IMR-90 (cell line): Measurements from ENCODE around the gene RGS19. TPM values are rescaled to one million over a fixed set of nuclear protein-coding genes. Genes with fewer than 3 reads are reported as not detected.

Experiments
- ATAC-seq: fragments of 200-7000 bp; cut with Tn5 transposase; 2 replicates; pipeline ENCODE4 v1.9.1; 2020; ENCODE audit warnings: low read depth, mild to moderate bottlenecking, moderate library complexity
- BruUV-seq: library from RNA; stranded (reverse); fragments of 400-500 nt; replicated peaks from 2 replicates; lab custom pipeline; 2021; lab: Mats Ljungman, UMichigan
- CTCF ChIA-PET: fragments of 300-600 bp; formaldehyde crosslinking; extraction: SDS; loops from one replicate; lab custom pipeline; 2021; ENCODE audit warnings: antibody characterized with exemption; lab: Yijun Ruan, JAX
- POLR2A ChIA-PET: fragments of 300-600 bp; sonication (Branson Sonifier 250); formaldehyde crosslinking; loops from one replicate; lab custom pipeline; 2022; ENCODE audit warnings: antibody characterized with exemption; ENCODE audit not compliant: unreplicated experiment; lab: Charles Lee
- DNase-seq: peaks from one replicate; pipeline ENCODE4 v3.0.0; 2013
- H2AFZ ChIP-seq: replicated peaks from 2 replicates; pipeline ENCODE3; 2013; ENCODE audit warnings: low read length, mild to moderate bottlenecking; ENCODE audit not compliant: poor library complexity
- H2AK5ac ChIP-seq: 2 replicates; pipeline ENCODE4 v1.6.1; 2013; ENCODE audit warnings: low read depth, low read length, inconsistent platforms
- H2AK9ac ChIP-seq: replicated peaks from 2 replicates; pipeline ENCODE3; 2013; ENCODE audit warnings: mild to moderate bottlenecking, low read depth, low read length, moderate library complexity; ENCODE audit not compliant: poor library complexity
- H2BK120ac ChIP-seq: 2 replicates; pipeline ENCODE4 v1.6.1; 2013; ENCODE audit warnings: low read depth, low read length, inconsistent platforms
- H2BK15ac ChIP-seq: 3 replicates; pipeline ENCODE4 v1.6.1; 2013; ENCODE audit warnings: low read depth, low read length, inconsistent platforms
- H2BK20ac ChIP-seq: 2 replicates; pipeline ENCODE4 v1.6.1; 2013; ENCODE audit warnings: low read depth, mild to moderate bottlenecking, inconsistent platforms, low read length, moderate library complexity
- H2BK5ac ChIP-seq: 2 replicates; pipeline ENCODE4 v1.6.1; 2013; ENCODE audit warnings: mild to moderate bottlenecking, low read depth, low read length, inconsistent platforms; ENCODE audit not compliant: poor library complexity, severe bottlenecking
- H3K14ac ChIP-seq: replicated peaks from 2 replicates; pipeline ENCODE4 v1.6.1; 2013; ENCODE audit warnings: low read depth, low read length, inconsistent platforms
- H3K18ac ChIP-seq: 2 replicates; pipeline ENCODE4 v1.6.1; 2013; ENCODE audit warnings: low read depth, low read length, control low read depth
- H3K23ac ChIP-seq: 2 replicates; pipeline ENCODE4 v1.6.1; 2013; ENCODE audit warnings: low read depth, low read length, inconsistent platforms
- H3K27ac ChIP-seq: 2 replicates; pipeline ENCODE4 v1.5.1; 2013; ENCODE audit warnings: mild to moderate bottlenecking, control low read depth, low read length; ENCODE audit not compliant: insufficient read depth
- H3K27me3 ChIP-seq: 2 replicates; pipeline ENCODE4 v1.6.1; 2013; ENCODE audit warnings: low read length; ENCODE audit not compliant: control insufficient read depth, insufficient read depth
- H3K36me3 ChIP-seq: 2 replicates; pipeline ENCODE4 v1.6.1; 2013; ENCODE audit warnings: low read length, mixed read lengths; ENCODE audit not compliant: control insufficient read depth, insufficient read depth
- H3K4ac ChIP-seq: 2 replicates; pipeline ENCODE4 v1.6.1; 2013; ENCODE audit warnings: low read depth, low read length, inconsistent platforms
- H3K4me1 ChIP-seq: 2 replicates; pipeline ENCODE4 v1.6.1; 2013; ENCODE audit warnings: low read length, mixed read lengths; ENCODE audit not compliant: control insufficient read depth, insufficient read depth
- H3K4me2 ChIP-seq: 2 replicates; pipeline ENCODE4 v1.6.1; 2013; ENCODE audit warnings: low read depth, mild to moderate bottlenecking, control low read depth, low read length, moderate library complexity
- H3K4me3 ChIP-seq: 2 replicates; pipeline ENCODE4 v1.5.1; 2013; ENCODE audit warnings: low read depth, mild to moderate bottlenecking, control low read depth, low read length, moderate library complexity; ENCODE audit not compliant: insufficient read depth
- H3K56ac ChIP-seq: 2 replicates; pipeline ENCODE4 v1.6.1; 2013; ENCODE audit warnings: low read length, inconsistent platforms; ENCODE audit not compliant: insufficient read depth; ENCODE audit errors: extremely low read depth
- H3K79me1 ChIP-seq, 2 experiments: 2 replicates each; pipeline ENCODE4 v1.6.1; 2013; ENCODE audit warnings: low read length in 2 of 2, inconsistent platforms in 1 of 2, low read depth in 1 of 2
- H3K9ac ChIP-seq: 2 replicates; pipeline ENCODE4 v1.6.1; 2013; ENCODE audit warnings: low read depth, low read length, control low read depth
- H3K9me1 ChIP-seq: 2 replicates; pipeline ENCODE4 v1.6.1; 2013; ENCODE audit warnings: low read length, inconsistent platforms; ENCODE audit not compliant: insufficient read depth
- H3K9me3 ChIP-seq: 2 replicates; pipeline ENCODE4 v1.6.1; 2013; ENCODE audit warnings: low read length; ENCODE audit not compliant: control insufficient read depth, insufficient read depth
- H4K20me1 ChIP-seq: 2 replicates; pipeline ENCODE4 v1.6.1; 2013; ENCODE audit warnings: low read length, inconsistent platforms; ENCODE audit not compliant: insufficient read depth
- H4K5ac ChIP-seq: 2 replicates; pipeline ENCODE4 v1.6.1; 2013; ENCODE audit warnings: mild to moderate bottlenecking, low read depth, low read length, control low read depth
- H4K8ac ChIP-seq, 2 experiments: 2 replicates each; pipeline ENCODE4 v1.6.1; 2013; ENCODE audit warnings: low read depth in 2 of 2, low read length in 2 of 2, control low read depth in 1 of 2, inconsistent platforms in 1 of 2
- H4K91ac ChIP-seq: 2 replicates; pipeline ENCODE4 v1.6.1; 2013; ENCODE audit warnings: low read depth, low read length, inconsistent platforms; ENCODE audit not compliant: insufficient read depth
- CEBPB ChIP-seq: IDR thresholded peaks from 2 replicates; pipeline ENCODE4 v1.6.1; 2012; ENCODE audit warnings: low read depth, low read length, improper control_type of control experiment
- CHD1 ChIP-seq: IDR thresholded peaks from 2 replicates; pipeline ENCODE4 v1.6.1; 2012; ENCODE audit warnings: low read depth, low read length, improper control_type of control experiment
- MAZ ChIP-seq: IDR thresholded peaks from 2 replicates; pipeline ENCODE4 v1.6.1; 2012; ENCODE audit warnings: low read depth, mild to moderate bottlenecking, low read length, improper control_type of control experiment, moderate library complexity, borderline replicate concordance
- MXI1 ChIP-seq: IDR thresholded peaks from 2 replicates; pipeline ENCODE4 v1.6.1; 2012; ENCODE audit warnings: low read depth, mild to moderate bottlenecking, low read length, moderate library complexity, borderline replicate concordance
- POLR2A ChIP-seq: IDR thresholded peaks from 2 replicates; pipeline ENCODE4 v1.6.1; 2012; ENCODE audit warnings: mild to moderate bottlenecking, low read depth, low read length
- RAD21 ChIP-seq: IDR thresholded peaks from 2 replicates; pipeline ENCODE4 v1.6.1; 2012; ENCODE audit warnings: low read length, improper control_type of control experiment
- RCOR1 ChIP-seq: IDR thresholded peaks from 2 replicates; pipeline ENCODE4 v1.6.1; 2012; ENCODE audit warnings: mild to moderate bottlenecking, low read length, improper control_type of control experiment; ENCODE audit not compliant: insufficient replicate concordance
- RFX5 ChIP-seq: IDR thresholded peaks from 2 replicates; pipeline ENCODE4 v1.8.0; 2012; ENCODE audit warnings: low read depth, mild to moderate bottlenecking, low read length, moderate library complexity
- WGBS, 2 experiments: methylation state at CpG; one replicate each; pipeline versions ENCODE4 v1.1.5 to v1.1.7; 2013; ENCODE audit warnings: missing lambda C conversion rate in 2 of 2; ENCODE audit not compliant: insufficient read length in 1 of 2; ENCODE audit errors: extremely low coverage in 2 of 2; 5-methylcytosine and 5-hydroxymethylcytosine counted together
- dilution Hi-C: fragments of 300-500 bp; cut with HindIII; formaldehyde crosslinking; loops from one replicate; pipeline ENCODE4 v1.14.3; 2018; ENCODE audit warnings: low sequenced_read_pairs; ENCODE audit not compliant: unreplicated experiment
- in situ Hi-C: fragments of 300-500 bp; cut with MboI; formaldehyde crosslinking; loops from 3 replicates; pipeline ENCODE4 v1.14.3; 2019; ENCODE audit warnings: low sequenced_read_pairs, inconsistent platforms, mixed read lengths
- intact Hi-C: fragments of 100-400 bp; cut with micrococcal nuclease; formaldehyde crosslinking; loops from 2 replicates; pipeline ENCODE4 v1.10.0; 2022
- microRNA-seq, 2 experiments: library from miRNA; stranded (forward) in 1 of 2; unstranded in 1 of 2; fragments of 10-50 nt in 1 of 2; fragments of <30 nt in 1 of 2; gene quantifications in 1 of 2; microRNA quantifications in 1 of 2; one replicate each; pipeline versions ENCODE3 to v1.1.0; 2013 to 2020; ENCODE audit not compliant: insufficient read depth in 1 of 2, insufficient read length in 1 of 2, unreplicated experiment in 1 of 2
- polyA plus RNA-seq, 3 experiments: library from polyadenylated mRNA; depleted of rRNA; stranded (reverse); fragments of >200 nt; gene quantifications; 2 replicates each; pipeline ENCODE4 v1.2.3, GENCODE V29; 2012; ENCODE audit warnings: low replicate concordance in 1 of 3
- small RNA-seq, 5 experiments: library from RNA; depleted of rRNA; stranded (forward); fragments of <200 nt; gene quantifications; one replicate each; pipeline ENCODE3, GENCODE V24; 2012
- total RNA-seq: library from RNA; depleted of rRNA; stranded (reverse); fragments of >200 nt; gene quantifications from 2 replicates; pipeline ENCODE4 v1.2.3, GENCODE V29; 2012; rRNA removed

The RGS19 gene
- total and polyA plus RNA-seq, 2 of the 4 experiments (the other 2 are of a cell fraction) = 7.7 to 17.5 TPM

- H3K36me3 ChIP-seq = peaks cover 71% of the 10 kb centered on the region
- POLR2A ChIA-PET = no interaction called here
- no peak overlapping the region for H4K91ac ChIP-seq
Measured at GRCh38 chr20:64023361-64024140, 55.8 kb downstream of the RGS19 start.

More at GRCh38 chr20:64023361-64024140, 55.8 kb downstream of the RGS19 start:
- Histone ChIP-seq H3K9me3 (no peaks in the 10 kb centered on the region), H3K4me3 (no peak overlapping the region), H3K9me1 (peaks cover 4% of the 10 kb centered on the region; the same call in 1 of the 2 replicates), H2AK9ac (no peak overlapping the region), H3K9ac (no peak overlapping the region), H3K27me3 (no peaks in the 10 kb centered on the region), H2BK5ac (no peak overlapping the region), H3K79me1 (peaks cover 12 to 16% of the 10 kb centered on the region in 2 experiments; a peak in 3 of 4 replicates), H4K5ac (no peak overlapping the region), H2AK5ac (no peak overlapping the region), H4K20me1 (peaks cover 16% of the 10 kb centered on the region), H2BK15ac (no peak overlapping the region), H2BK120ac (no peak overlapping the region), H2AFZ (no peak overlapping the region), H3K27ac (no peak overlapping the region), H3K23ac (no peak overlapping the region), H4K8ac (no peak overlapping the region), H2BK20ac (no peak overlapping the region), H3K4me2 (no peak overlapping the region), H3K4ac (no peak overlapping the region), H3K18ac (no peak overlapping the region), H3K56ac (no peak overlapping the region), H3K14ac (no peak overlapping the region), H3K4me1 (no peaks in the 10 kb centered on the region)
- CTCF ChIA-PET = interaction anchor here (0.6 kb wide), 1 partner anchor 486 kb away, joined by 3 read pairs; the partner anchor contains the start of gene PTK6
- no TSS peak for BruUV-seq
- no peak for DNase-seq
- in situ Hi-C loops = no loop called here
- no peak for TF ChIP-seq CEBPB
- TF ChIP-seq RAD21 = no peak
- TF ChIP-seq CHD1 = no peak
- TF ChIP-seq POLR2A = no peak
- TF ChIP-seq RCOR1 = no peak
- no peak for TF ChIP-seq RFX5
- TF ChIP-seq MXI1 = no peak
- no peak for TF ChIP-seq MAZ
- dilution Hi-C loops = no loop called here
- 100% methylated on average over 2 of the region's 15 CpGs; no CpG with 5 or more reads in 1 of the 2 experiments for WGBS, 2 experiments
- ATAC-seq = no peak
- intact Hi-C loops = no loop called here

Small RNA genes within 50 kb of the gene (microRNA-seq; reads per million reads assigned to microRNA genes)
- gene AL355803.1 (ENCODE audit: insufficient read depth, insufficient read length) (not detected), gene MIR6813 (ENCODE audit: insufficient read depth in 1 of 2, insufficient read length in 1 of 2, unreplicated experiment in 1 of 2) (0 to 1.1 reads per million in 2 experiments)

Small RNA genes within 50 kb of the gene (small RNA-seq; reads per million reads assigned to genes)
- gene AL355803.1 (0 reads per million in 5 experiments), gene MIR6813 (0 to 1.2 (median 0.51) reads per million in 5 experiments)

Other genes starting within 250 kb of the RGS19 start
- 14.9 and 15.3 TPM in 2 replicates for gene ZBTB46, start 248.3 kb downstream of the RGS19 start, total RNA-seq
- 4.2 and 4.3 TPM in 2 replicates for gene ZBTB46, start 248.3 kb downstream of the RGS19 start, polyA plus RNA-seq (2012; rRNA removed)
- not detected in 2 replicates for gene ABHD16B, start 218.0 kb downstream of the RGS19 start, total RNA-seq
- 0.05 TPM in 1 of 2 replicates, not detected in the other for gene ABHD16B, start 218.0 kb downstream of the RGS19 start, polyA plus RNA-seq (2012; rRNA removed)
- 113 and 119 TPM in 2 replicates for gene TPD52L2, start 214.2 kb downstream of the RGS19 start, total RNA-seq
- gene TPD52L2, start 214.2 kb downstream of the RGS19 start, polyA plus RNA-seq (2012; rRNA removed) = 189 and 191 TPM in 2 replicates
- gene DNAJC5, start 184.4 kb downstream of the RGS19 start, total RNA-seq = 45.2 and 46.9 TPM in 2 replicates
- gene DNAJC5, start 184.4 kb downstream of the RGS19 start, polyA plus RNA-seq (2012; rRNA removed) = 35.6 and 36.3 TPM in 2 replicates
- gene UCKL1, start 123.1 kb downstream of the RGS19 start, total RNA-seq = 16.7 and 18.3 TPM in 2 replicates
- gene UCKL1, start 123.1 kb downstream of the RGS19 start, polyA plus RNA-seq (2012; rRNA removed) = 54.7 and 58.6 TPM in 2 replicates
- 6.4 and 6.5 TPM in 2 replicates for gene ZNF512B, start 109.6 kb downstream of the RGS19 start, total RNA-seq
- gene ZNF512B, start 109.6 kb downstream of the RGS19 start, polyA plus RNA-seq (2012; rRNA removed) = 15.6 and 15.9 TPM in 2 replicates
- 0.54 and 0.56 TPM in 2 replicates for gene SAMD10, start 99.9 kb downstream of the RGS19 start, total RNA-seq
- 4.0 and 4.1 TPM in 2 replicates for gene SAMD10, start 99.9 kb downstream of the RGS19 start, polyA plus RNA-seq (2012; rRNA removed)
- gene PRPF6, start 98.4 kb downstream of the RGS19 start, total RNA-seq = 68.6 and 71.3 TPM in 2 replicates
- gene PRPF6, start 98.4 kb downstream of the RGS19 start, polyA plus RNA-seq (2012; rRNA removed) = 38.5 and 43.5 TPM in 2 replicates
- 0.18 and 0.28 TPM in 2 replicates for gene C20orf204, start 43.3 kb downstream of the RGS19 start, total RNA-seq
- gene C20orf204, start 43.3 kb downstream of the RGS19 start, polyA plus RNA-seq (2012; rRNA removed) = 0.09 and 0.11 TPM in 2 replicates
- not detected in 2 replicates for gene SOX18, start 29.9 kb downstream of the RGS19 start, total RNA-seq
- gene SOX18, start 29.9 kb downstream of the RGS19 start, polyA plus RNA-seq (2012; rRNA removed) = not detected in 2 replicates
- 8.9 and 9.3 TPM in 2 replicates for gene TCEA2, start 16.3 kb downstream of the RGS19 start, total RNA-seq
- gene TCEA2, start 16.3 kb downstream of the RGS19 start, polyA plus RNA-seq (2012; rRNA removed) = 28.9 and 30.0 TPM in 2 replicates
- gene OPRL1, start 564 bp upstream of the RGS19 start, total RNA-seq = 0.28 and 0.36 TPM in 2 replicates
- gene OPRL1, start 564 bp upstream of the RGS19 start, polyA plus RNA-seq (2012; rRNA removed) = 1.1 and 1.2 TPM in 2 replicates
- not detected in 2 replicates for gene LKAAEAR1, start 4.9 kb upstream of the RGS19 start, total RNA-seq
- gene LKAAEAR1, start 4.9 kb upstream of the RGS19 start, polyA plus RNA-seq (2012; rRNA removed) = 0.16 and 0.21 TPM in 2 replicates
- gene NPBWR2, start 28.0 kb upstream of the RGS19 start, total RNA-seq = not detected in 2 replicates
- gene NPBWR2, start 28.0 kb upstream of the RGS19 start, polyA plus RNA-seq (2012; rRNA removed) = not detected in 2 replicates
- not detected in 2 replicates for gene MYT1, start 84.9 kb upstream of the RGS19 start, total RNA-seq
- gene MYT1, start 84.9 kb upstream of the RGS19 start, polyA plus RNA-seq (2012; rRNA removed) = not detected in 2 replicates
- 28.3 and 30.3 TPM in 2 replicates for gene PCMTD2, start 176.2 kb upstream of the RGS19 start, total RNA-seq
- 20.2 and 23.6 TPM in 2 replicates for gene PCMTD2, start 176.2 kb upstream of the RGS19 start, polyA plus RNA-seq (2012; rRNA removed)